DMS 273 (cell line): Measurements from ENCODE around the gene SLC27A2.

ENCODE experiments used
- DNase-seq: peaks from one replicate; lab custom pipeline; 2025; ENCODE audit not compliant: unreplicated experiment; lab: John Stamatoyannopoulos, UW

Gene SLC27A2

DNA sequence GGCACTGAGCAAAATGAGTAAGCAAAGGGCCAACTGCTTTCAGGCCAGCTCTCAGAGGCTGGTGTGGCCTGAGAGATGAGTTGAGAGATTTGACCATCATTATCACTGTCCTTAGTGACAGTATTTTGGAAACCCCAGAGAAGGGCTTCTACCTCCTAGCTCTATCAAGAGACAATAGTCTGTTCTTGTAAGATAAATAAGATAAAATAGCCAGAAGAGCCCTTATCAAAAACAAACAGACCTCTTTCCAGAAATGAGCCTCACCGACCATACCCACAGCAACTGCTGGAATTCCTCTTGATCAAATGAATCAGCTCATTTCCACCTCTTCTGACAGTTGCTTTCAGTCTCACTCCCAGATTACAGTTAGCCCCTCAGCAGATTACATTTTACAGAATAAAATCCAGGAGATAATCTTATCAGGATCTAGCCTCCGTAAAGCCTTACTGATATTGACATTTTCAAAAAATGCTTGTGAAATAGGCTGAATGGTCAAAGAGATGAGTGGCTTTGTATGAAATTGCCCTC, 79.0 kb downstream of the SLC27A2 start:
- no peak for DNase-seq

DNA sequence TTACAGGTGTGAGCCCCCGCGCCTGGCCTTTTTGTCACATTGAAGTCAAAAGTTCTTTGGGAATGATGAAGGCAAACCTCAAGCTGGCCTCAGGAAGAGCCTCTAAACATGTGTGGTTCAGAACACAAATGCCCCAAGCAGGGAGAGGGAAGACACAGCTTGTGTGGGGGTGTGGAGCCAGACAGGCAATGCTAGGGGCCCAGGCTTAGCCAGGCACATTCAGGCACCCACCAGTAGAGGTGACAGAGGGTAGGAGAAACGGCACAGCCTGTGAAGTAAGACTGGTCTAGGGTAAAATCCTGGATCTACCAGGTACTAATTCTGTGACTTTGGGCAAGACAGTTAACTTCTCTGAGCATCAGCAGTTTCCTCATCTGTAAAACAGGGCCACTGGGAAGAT, 80.0 kb downstream of the SLC27A2 start:
- DNase-seq, result peak; percentile 4

DNA sequence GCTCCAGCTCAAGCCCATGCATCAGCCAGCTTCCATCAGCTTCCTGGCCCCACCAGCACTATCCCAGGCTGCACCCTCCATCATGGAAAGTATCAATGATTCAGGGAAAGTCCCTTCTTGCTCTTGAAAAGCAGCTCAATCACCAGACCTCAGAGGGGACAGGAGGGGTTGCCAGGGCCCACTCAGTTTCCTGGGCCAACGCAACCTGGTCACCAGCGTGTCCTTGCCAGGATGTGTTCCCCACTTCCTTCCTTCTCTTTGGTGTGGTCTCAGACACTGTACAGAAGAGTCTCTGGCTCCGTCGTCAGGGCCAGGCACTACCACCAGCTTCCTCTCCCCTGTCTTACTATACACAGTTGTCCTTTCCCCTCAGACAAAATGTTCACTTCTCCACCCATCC, 80.5 kb downstream of the SLC27A2 start:
- no peak for DNase-seq

DNA sequence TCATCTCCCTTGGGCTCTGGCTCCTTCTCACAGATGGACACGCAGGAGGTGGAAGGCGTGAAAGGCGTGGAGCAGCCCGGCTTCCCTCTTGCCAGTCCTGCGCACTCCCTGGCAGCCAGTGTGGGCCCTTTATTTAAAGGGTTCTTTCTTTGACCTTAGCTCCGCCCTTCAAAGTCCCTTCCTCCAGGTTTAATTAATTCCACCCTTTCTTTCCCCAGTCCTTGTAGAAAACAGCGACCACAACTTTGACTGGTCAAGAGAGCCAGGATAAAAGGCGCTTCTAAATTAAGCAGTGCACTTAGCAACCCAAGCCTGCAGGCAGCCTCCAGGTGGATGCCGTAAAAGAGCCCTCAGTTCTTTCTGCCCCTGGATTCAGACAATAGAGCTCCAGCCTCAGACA, 83.6 kb downstream of the SLC27A2 start, which contains the start of gene HDC:
TSS of gene HDC (minus strand) at position 107 of the 400 bp plus-strand sequence. CDS start at position 4, 103 bp downstream.
- no peak for DNase-seq

DNA sequence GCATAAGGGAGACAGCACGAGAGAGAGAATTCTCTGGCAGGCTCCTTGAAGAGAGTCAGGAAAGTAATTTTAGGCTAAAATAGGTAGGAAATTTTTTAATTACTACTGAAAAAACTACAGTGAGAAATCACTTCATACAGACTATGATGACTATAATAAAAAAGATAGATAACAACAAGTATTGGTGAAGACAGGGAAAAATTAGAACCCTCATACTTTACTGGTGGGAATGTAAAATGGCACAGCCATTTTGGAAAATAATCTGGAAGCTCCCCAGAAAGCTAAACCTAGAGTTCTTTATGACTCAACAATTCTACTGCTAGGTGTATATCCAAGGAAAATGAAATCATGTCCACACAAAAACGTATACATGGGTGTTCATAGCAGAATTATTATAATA, 85.6 kb downstream of the SLC27A2 start:
- DNase-seq, result no peak

DNA sequence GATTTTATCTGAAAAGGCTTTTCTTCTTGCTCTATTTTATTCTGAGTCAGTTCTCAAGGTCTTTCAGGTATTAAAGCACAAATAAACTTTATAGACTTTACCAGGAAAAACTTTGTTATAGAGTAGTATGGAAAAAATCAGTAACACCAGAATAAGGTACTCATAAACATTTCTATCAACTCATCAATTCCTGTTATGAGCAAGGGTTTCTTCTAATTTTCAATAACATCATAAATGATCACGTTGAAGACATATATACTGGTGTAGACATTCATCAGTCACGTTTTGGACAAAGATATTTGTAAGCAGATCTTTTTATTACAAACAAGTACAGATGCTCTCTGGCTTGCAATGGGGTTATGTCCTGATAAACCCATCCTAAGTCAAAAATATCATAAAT, 93.1 kb downstream of the SLC27A2 start:
- no peak for DNase-seq

DNA sequence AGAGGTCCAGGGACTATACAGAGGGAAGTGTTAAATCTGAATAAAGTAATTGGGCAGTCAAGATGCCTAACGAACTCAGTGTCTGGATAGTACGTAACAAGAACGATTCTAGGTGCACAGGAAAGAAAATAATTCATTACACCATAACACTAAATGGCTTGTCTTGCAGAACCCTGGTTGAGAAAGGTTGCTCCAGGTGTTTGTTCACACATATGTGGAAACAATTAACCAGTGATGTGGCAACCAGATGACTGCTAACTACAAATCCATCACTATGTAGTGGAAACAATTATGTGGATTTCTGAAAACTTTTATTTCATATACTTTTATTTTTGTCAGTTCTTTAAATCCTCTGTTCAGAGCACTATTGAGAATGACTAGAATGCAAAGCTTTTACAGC, 93.9 kb downstream of the SLC27A2 start:
- no peak for DNase-seq

DNA sequence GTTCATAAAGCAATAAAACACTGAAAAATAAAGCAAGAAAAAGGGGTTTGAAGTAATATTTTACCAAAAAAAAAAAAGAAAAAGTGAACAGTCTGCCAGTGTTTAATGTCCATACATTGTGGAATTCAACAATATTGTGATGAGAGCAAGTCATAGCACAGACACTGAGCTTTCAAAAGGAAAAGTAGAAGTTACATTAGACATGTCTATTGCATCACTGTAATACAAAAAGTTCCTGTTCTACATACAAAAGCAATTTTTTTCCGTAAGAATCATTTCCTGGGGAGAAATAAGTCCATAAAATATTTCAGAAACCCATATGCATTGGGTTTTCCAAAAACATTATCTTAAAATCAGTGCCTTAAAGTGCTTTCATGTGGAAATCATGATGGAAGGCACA, 95.4 kb downstream of the SLC27A2 start:
- no peak for DNase-seq

DNA sequence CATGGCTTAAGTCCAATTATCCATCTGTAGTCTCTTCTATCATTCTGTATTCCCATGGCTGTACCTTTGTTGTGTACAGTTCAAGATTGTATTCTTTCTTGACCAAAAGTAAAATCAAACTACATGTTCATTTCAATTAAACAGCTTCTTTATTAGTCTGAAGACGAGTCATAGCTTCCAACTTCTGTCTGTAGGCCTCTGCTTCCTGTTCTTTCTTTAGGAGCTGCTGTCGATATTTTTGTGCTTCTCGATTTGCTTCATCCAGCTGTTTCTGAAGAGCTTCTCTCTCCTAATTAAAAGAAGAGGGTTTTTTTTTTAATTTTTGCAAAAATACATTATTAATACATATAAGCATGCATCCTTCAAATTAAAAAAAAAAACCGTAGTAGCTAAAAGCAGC, 96.5 kb downstream of the SLC27A2 start:
- DNase-seq, result no peak

DNA sequence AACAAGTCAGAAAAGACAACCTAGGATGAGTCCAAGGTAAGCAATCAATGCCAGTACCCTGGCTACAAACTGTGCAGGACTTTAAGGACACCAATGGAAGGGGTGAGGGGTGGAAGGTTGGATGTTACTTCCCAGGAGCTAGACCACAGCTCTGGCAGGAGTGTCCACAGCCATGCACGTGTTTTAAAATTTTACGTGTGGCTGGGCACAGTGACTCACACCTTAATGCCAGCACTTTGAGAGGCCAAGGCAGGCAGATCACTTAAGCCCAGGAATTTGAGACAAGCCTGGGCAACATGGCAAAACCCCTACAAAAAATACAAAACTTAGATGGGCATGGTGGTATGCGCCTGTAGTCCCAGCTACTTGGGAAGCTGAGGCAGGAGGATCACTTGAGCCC, 98.3 kb downstream of the SLC27A2 start:
- no peak for DNase-seq

DNA sequence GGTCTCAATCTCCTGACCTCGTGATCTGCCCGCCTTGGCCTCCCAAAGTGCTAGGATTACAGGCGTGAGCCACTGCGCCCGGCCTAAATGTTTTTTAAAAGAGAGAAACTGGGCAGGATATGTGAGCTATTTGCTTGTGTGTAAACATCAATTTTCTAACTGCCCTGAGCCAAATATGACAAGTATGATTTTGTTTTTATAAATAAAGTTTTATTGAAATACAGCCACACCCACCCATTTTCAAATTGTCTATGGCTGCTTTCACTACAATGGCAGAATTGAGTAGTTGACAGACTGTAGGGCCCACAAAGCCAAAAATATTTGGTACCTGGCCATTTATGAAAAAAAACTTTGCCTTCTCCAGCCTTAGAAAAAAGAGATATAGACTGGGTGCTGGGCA, 99.4 kb downstream of the SLC27A2 start:
- no peak for DNase-seq
